Adrenal gland (tissue), 5 donors: ENCODE data around the gene MICB.

Source experiments
- CTCF ChIP-seq, 6 experiments: fragments of 450-650 bp in 4 of 6; fragments of 200-600 bp in 2 of 6; sonication (generic) in 1 of 6; IDR thresholded peaks; 1 replicate in 5 of 6; 2 replicates in 1 of 6; pipeline versions ENCODE4 v1.5.1 to v1.8.0; 2016 to 2021; ENCODE audit warnings: antibody characterized with exemption in 6 of 6, mild to moderate bottlenecking in 2 of 6, moderate library complexity in 1 of 6
- POLR2A ChIP-seq, 2 donors: fragments of 450-650 bp; IDR thresholded peaks; one replicate each; pipeline ENCODE4 v1.6.1; 2017; ENCODE audit warnings: antibody characterized with exemption in 2 of 2, mild to moderate bottlenecking in 2 of 2, moderate library complexity in 1 of 2
- donor health status: DM: no; HTN: no; CAD: no.

DNA sequence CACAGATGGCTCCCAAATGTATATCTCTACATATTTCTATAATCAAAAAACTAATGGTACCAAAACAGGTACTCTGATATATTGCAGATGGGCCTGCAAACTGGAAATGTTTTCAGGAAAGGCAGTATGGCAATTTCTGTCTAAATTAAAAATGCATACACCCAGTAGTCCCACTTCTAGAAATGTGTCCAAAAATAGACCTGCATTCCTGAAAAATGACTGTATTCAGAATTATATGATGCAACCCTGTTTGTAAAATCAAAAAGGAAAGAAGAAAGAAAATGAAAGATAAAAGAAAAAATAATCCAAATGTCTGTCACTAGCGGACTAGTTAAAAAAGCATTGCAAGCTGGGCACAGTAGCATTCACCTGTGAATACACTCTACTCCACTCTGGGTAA is 12.9 kb upstream of the MICB start:
- TF ChIP-seq CTCF (IDR thresholded peaks at IDR 0.05) (no peak), POLR2A (IDR thresholded peaks at IDR 0.05) (no peak)
